NCI-H345 treated with DMSO at 0.1 percent for 48 hours (cell line): ENCODE results near the gene DYNC2H1.

Experiments
- DNase-seq: peaks from one replicate; lab custom pipeline; 2025; ENCODE audit not compliant: unreplicated experiment; lab: John Stamatoyannopoulos, UW

DYNC2H1 gene

GRCh38 chr11:103453915-103454709 lies 344.9 kb downstream of the DYNC2H1 start:
- DNase-seq = no peak

- no peak for DNase-seq
These were observed 355.2 kb downstream of the DYNC2H1 start for GRCh38 chr11:103464420-103464819.

- no peak for DNase-seq
These were observed 356.4 kb downstream of the DYNC2H1 start for GRCh38 chr11:103465555-103466140.

GRCh38 chr11:103471546-103471945 lies 362.3 kb downstream of the DYNC2H1 start:
- DNase-seq = no peak

- DNase-seq = no peak
These were observed 367.6 kb downstream of the DYNC2H1 start for GRCh38 chr11:103476874-103477273.

- no peak for DNase-seq
These were observed 371.2 kb downstream of the DYNC2H1 start for GRCh38 chr11:103480421-103480820.

- DNase-seq = no peak
These were observed 374.8 kb downstream of the DYNC2H1 start for GRCh38 chr11:103483996-103484395.

GRCh38 chr11:103484545-103484944 lies 375.3 kb downstream of the DYNC2H1 start:
- DNase-seq = no peak

- DNase-seq = no peak
These were observed 377.4 kb downstream of the DYNC2H1 start for GRCh38 chr11:103486604-103487003.

GRCh38 chr11:103487113-103487512 lies 377.9 kb downstream of the DYNC2H1 start:
- DNase-seq = no peak

GRCh38 chr11:103488031-103488461 lies 378.8 kb downstream of the DYNC2H1 start:
- no peak for DNase-seq

- no peak for DNase-seq
These were observed 379.4 kb downstream of the DYNC2H1 start for GRCh38 chr11:103488579-103488978.

- DNase-seq = no peak
These were observed 382.6 kb downstream of the DYNC2H1 start for GRCh38 chr11:103491777-103492176.

- DNase-seq = no peak
These were observed 385.3 kb downstream of the DYNC2H1 start for GRCh38 chr11:103494491-103494890.

- no peak for DNase-seq
These were observed 388.0 kb downstream of the DYNC2H1 start for GRCh38 chr11:103497268-103497667.

GRCh38 chr11:103499710-103500340 lies 390.6 kb downstream of the DYNC2H1 start:
- no peak for DNase-seq

- no peak for DNase-seq
These were observed 406.1 kb downstream of the DYNC2H1 start for GRCh38 chr11:103515283-103515682.

- no peak for DNase-seq
These were observed 411.6 kb downstream of the DYNC2H1 start for GRCh38 chr11:103520792-103521191.

- no peak for DNase-seq
These were observed 415.8 kb downstream of the DYNC2H1 start for GRCh38 chr11:103525069-103525468.

- no peak for DNase-seq
These were observed 418.8 kb downstream of the DYNC2H1 start for GRCh38 chr11:103528046-103528445.

- DNase-seq = no peak
These were observed 419.4 kb downstream of the DYNC2H1 start for GRCh38 chr11:103528596-103528995.

GRCh38 chr11:103529181-103529684 lies 420.0 kb downstream of the DYNC2H1 start:
- DNase-seq = no peak
